Stimulated activated CD8-positive, alpha-beta memory T cell treated with anti-CD3 and anti-CD28 coated beads, Interleukin-15, amount 100 ng/mL, for 4 hours (primary cell): ENCODE measurements around the gene GLI2.

ENCODE experiments used
- DNase-seq, 2 donors: peaks; one replicate each; pipeline ENCODE4 v3.0.0-alpha.2; 2020; ENCODE audit warnings: low read depth in 2 of 2

The GLI2 gene

GRCh38 chr2:120735746-120736170 is at the start of gene GLI2:
TSS of gene GLI2 (plus strand) at chr2:120735868. CDS start at chr2:120797321, 61,453 bp downstream.
- DNase-seq = no peak

GRCh38 chr2:120685974-120686297 is 49.7 kb upstream of the GLI2 start:
- DNase-seq = no peak

DNA sequence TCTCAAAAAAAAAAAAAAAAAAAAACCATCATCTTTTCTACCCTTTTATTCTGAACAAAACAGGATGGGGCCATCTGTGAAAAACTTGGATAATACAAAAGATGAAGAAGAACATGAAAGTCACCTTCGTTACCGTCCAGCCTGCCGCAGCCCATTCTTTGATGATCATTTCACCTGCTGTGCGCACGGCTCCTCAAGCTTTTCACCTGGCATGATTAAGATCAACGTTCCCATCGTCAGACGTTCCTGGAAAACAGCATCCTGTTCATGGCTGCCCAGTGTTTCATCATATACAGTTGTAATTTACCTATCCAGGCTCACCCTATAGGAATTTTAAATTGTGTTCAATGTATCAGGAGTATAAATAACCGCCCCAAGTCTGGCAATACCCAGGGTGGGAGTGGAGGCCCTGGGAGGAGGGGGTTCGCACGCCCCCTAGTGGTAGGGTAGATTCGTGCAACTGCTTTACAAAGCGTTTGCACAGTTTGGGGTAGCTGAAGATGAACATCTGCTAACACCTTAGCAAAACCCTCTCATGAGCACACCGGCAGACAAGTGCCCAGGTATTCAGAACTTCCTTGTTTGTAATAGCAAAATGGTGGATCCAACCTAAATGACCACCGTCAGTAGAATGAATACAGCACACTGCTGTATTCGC is 49.0 kb upstream of the GLI2 start:
- no peak for DNase-seq

DNA sequence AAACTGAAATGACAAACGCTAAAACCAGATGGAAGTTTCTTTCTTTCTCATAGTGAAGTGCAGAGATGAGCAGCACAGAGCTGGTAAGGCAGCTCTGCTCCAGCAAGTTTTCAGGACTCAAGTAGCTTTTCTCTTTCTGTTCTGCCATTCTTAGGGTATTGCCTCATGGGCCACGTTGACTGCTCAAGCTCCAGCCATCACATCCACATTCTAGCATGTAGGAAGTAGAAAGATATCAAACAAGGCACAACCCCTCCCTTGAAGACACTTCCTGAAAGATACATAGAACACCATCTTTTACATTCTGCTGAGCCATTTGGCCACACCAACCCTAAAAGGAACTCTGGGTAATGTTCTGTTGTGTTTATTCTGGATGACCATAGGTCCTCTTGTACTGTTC is 48.5 kb upstream of the GLI2 start:
- DNase-seq = no peak

DNA sequence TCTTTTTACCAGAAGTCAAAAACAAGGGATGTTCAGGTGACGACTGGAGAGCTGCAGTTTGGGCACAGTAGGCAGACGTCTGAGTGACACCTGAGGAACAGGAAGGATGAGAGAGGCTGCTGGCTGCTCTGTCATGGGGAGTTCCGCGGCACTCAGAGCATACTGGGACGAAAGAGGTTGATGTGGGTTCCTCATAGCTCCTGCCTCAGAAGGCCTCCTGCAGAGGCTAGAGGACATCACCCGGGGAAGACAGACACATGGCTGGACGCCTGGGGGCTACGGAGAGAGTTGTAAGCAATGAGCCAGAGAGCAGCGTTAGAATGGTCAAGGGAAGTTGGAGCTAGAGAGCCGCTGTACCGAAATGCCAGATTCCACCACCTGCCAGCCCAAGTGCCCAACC is 45.1 kb upstream of the GLI2 start:
- no peak for DNase-seq

DNA sequence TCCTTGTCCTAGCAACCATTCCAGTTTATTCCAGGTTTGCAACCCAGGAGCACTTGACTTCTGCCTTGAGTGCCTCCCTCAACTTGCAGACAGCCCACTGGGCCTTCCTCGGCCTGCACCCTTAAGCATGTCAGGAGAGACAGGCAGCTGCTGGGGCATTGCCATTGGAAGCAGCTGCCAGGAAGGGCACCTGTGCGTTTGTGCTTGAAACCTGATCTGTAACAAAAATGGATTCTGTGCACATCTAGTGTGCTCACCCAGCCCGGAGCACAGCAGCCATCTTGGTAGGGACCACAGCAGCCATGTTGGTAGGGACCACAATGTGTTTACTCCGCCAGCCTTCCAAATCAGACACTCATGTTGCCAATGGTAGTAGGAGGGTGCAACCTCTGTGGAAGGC is 44.3 kb upstream of the GLI2 start:
- no peak for DNase-seq

- no peak for DNase-seq
Measured at GRCh38 chr2:120692691-120693090, 43.0 kb upstream of the GLI2 start.

GRCh38 chr2:120693121-120693520 is 42.5 kb upstream of the GLI2 start:
- DNase-seq = no peak

DNA sequence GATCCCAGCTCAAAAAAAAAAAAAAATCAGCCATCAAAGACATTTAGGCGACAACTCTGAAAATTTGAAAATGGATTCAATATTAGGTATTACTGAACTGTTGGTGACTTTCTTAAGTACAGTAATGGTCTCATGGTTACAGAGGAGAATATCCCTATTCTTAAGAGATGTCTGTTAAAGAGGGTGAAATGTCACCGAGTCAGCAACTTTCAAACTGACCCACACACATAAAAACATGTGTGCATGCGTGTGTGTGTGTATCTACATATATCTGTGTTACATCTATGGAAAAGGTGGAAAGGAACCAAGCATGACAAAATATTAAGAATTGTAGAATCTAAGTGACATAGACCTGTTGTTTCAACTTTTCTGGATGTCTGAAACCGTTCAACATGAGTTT is 41.6 kb upstream of the GLI2 start:
- DNase-seq = no peak

DNA sequence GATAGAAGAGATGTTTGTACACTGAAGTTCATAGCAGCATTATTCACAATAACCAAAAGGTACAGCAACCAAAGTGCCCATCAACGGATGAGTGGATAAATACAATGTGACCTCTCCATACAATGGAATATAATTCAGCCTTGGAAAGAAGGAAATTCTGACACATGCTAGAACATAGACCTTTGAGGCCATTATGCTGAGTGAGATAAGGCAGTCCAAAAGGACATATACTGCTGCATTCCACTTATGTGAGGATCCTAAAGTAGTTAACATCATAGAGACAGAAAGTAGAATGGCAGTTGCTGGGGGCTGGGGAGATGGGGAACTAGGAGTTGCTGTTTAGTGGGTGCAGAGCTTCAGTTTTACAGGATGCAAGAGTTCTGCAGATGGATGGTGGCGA is 38.2 kb upstream of the GLI2 start:
- DNase-seq = no peak

- DNase-seq = no peak
Measured at GRCh38 chr2:120699292-120699691, 36.4 kb upstream of the GLI2 start.

DNA sequence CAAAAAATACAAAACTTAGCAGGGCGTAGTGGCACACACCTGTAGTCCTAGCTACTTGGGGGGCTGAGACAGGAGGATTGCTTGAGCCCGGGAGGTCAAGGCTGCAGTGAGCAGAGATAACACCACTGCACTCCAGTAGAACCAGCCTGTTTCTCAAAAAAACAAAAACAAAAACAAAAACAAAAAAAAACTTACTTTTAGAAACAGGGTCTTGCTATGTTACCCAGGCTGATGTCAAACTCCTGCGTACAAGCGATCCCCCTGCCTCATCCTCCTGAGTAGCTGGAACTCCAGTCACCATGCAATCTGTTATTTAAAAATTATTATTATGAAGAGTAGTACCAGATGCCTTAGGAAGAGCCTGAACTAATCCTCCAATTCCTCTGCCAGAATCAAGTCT is 35.0 kb upstream of the GLI2 start:
- no peak for DNase-seq

GRCh38 chr2:120701096-120701495 is 34.6 kb upstream of the GLI2 start:
- no peak for DNase-seq

- no peak for DNase-seq
Measured at GRCh38 chr2:120701499-120701898, 34.2 kb upstream of the GLI2 start.

- DNase-seq = no peak
Measured at GRCh38 chr2:120702061-120702460, 33.6 kb upstream of the GLI2 start.

DNA sequence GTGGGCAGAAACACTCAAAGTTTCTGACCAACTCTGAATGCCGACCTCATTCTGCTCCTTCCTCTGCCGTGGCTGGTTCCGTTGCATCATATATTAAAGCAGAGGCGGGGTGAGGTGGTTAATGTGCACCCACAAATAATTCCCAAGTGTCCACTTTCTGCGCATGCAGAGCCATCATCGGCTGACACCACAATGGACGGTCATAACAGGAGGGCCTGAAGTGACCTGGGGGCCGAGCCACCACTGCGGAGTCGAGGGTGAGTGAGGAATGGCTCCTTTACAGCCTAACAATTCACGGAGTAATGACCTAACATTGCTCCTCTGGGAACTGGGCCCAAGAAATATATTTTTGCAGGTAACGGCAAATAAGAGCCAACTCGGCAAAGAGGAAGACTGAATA is 32.9 kb upstream of the GLI2 start:
- DNase-seq = no peak

DNA sequence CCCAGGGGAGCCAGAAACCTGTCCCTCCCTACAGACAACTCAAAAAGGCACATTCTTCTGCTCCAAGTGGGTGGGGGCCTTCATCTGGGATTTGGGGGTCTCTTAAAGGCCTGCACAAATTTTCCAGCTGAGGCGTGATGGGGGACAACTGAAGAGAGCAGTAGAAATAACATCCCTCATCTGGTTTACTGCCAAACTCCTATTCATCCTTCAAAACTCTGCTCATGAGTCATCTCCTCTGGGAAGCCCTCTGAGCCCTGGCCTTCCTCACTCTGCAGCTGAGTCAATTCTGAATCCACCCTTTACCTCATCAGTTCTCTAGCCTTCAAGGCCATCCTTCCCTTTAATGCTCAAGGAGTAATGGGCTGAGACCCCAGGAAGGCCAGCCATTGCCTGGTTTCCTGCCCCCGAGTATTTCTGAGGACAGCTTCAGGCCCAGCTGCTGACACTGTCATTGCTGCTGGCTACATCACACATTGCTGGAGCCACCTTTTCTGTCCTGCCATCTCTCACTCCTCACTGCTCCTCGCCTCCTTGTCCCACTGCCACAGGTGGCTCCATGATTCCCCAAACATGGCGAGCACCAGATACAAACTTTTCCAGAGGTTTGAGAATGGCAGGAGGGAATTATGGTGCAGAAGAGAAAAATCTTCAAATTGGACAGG is 32.2 kb upstream of the GLI2 start:
- DNase-seq = no peak

- no peak for DNase-seq
Measured at GRCh38 chr2:120704696-120705095, 31.0 kb upstream of the GLI2 start.

DNA sequence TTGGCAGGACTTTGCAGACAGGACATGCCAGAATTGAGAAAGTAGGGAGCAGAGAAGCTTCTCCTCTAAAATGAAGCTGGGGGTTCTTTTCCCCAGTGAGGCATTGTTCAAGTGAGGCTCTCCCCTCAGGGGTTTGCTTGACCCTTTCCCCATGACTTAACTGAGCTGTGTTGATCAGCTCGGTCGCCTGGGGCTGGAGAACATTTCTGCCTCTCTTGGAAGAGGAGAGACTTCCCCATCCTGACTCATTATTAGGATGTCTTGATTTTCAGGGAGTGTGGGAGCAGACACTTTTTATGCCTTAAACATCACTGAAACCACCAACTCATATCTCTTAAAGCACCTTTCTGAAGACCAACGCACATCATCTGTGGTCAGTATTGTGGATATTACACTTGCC is 27.9 kb upstream of the GLI2 start:
- DNase-seq = no peak

GRCh38 chr2:120708944-120709607 is 26.6 kb upstream of the GLI2 start:
- no peak for DNase-seq

DNA sequence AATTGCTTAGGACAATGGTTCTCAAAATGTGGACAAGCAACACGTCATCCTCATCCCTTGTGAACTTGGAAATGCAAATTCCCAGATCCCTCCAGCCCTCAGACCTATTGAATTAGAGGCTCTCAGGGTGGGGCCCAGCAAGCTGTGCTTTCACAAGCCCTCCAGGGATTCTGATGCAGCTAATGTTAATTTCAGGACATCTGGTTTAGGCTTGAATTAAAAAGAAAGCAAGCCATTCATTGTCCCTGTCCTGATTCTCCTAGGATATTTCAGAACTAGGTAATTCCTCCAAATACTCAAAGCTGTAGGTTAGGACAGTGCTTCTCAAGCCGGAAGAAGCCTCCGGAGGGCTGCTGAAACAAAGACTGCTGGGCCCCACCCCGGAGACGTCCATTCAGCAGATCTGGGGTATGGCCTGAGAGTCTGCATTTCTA is 26.0 kb upstream of the GLI2 start:
- DNase-seq = no peak

DNA sequence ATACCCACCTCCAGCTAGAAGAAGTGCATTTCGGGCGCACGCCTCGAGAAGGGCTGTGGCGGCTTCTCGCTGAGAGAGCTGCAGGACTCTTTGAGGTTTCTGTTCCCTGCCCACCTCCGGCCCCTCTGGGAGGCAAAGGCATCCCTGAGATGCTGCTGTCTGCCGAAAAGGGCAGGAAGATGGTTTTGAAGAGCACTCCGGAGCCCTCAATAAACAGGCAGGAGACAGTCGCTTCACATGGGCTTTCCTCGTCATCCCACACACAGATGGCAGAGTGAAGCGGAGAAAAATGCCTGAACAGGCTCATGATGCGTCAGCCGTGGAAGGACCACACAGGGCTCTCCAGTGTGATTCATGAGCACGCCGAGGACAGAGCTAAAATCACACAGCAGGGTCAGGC is 25.4 kb upstream of the GLI2 start:
- no peak for DNase-seq

- DNase-seq = no peak
Measured at GRCh38 chr2:120711694-120712093, 24.0 kb upstream of the GLI2 start.
